GM18511 (cell line): ENCODE results near the gene CDHR4.
"Not testable (repeated sequence)": the region's sequence is repeated elsewhere in the genome, so short reads cannot be mapped to it uniquely, and the experiment has no call there.

Source experiments
- ATAC-seq: cut with Tn5 transposase; IDR thresholded peaks from one replicate; pipeline ENCODE4 v1.9.1; 2021; ENCODE audit warnings: mild to moderate bottlenecking, moderate library complexity; ENCODE audit not compliant: unreplicated experiment

The CDHR4 gene

GRCh38 chr3:49781415-49782199 lies 18.1 kb downstream of the CDHR4 start:
- ATAC-seq: no peak

GRCh38 chr3:49780975-49781365 lies 18.7 kb downstream of the CDHR4 start:
- not testable (repeated sequence) for ATAC-seq

GRCh38 chr3:49780080-49780974 lies 19.3 kb downstream of the CDHR4 start:
- no peak for ATAC-seq

- no peak for ATAC-seq
These were observed 20.2 kb downstream of the CDHR4 start for GRCh38 chr3:49779358-49780079.

GRCh38 chr3:49776101-49776500 lies 23.6 kb downstream of the CDHR4 start:
- not testable (repeated sequence) for ATAC-seq

- ATAC-seq: no peak
These were observed 24.1 kb downstream of the CDHR4 start for GRCh38 chr3:49775538-49775937.

GRCh38 chr3:49772703-49773102 lies 27.0 kb downstream of the CDHR4 start:
- no peak for ATAC-seq

GRCh38 chr3:49771340-49771938 lies 28.2 kb downstream of the CDHR4 start:
- no peak for ATAC-seq

- no peak for ATAC-seq
These were observed 29.7 kb downstream of the CDHR4 start for GRCh38 chr3:49769926-49770325.

- ATAC-seq: no peak
These were observed 30.3 kb downstream of the CDHR4 start for GRCh38 chr3:49769286-49769915.

- no peak for ATAC-seq
These were observed 35.7 kb downstream of the CDHR4 start for GRCh38 chr3:49763981-49764380.

- ATAC-seq: no peak
These were observed 38.0 kb downstream of the CDHR4 start for GRCh38 chr3:49761661-49762060.

GRCh38 chr3:49759226-49759625 lies 40.4 kb downstream of the CDHR4 start:
- no peak for ATAC-seq

- ATAC-seq: no peak
These were observed 42.5 kb downstream of the CDHR4 start for GRCh38 chr3:49757197-49757596.

GRCh38 chr3:49756036-49756435 lies 43.6 kb downstream of the CDHR4 start:
- no peak for ATAC-seq

GRCh38 chr3:49754536-49754935 lies 45.1 kb downstream of the CDHR4 start:
- ATAC-seq: no peak

- ATAC-seq: no peak
These were observed 48.2 kb downstream of the CDHR4 start for GRCh38 chr3:49751501-49751900.

- no peak for ATAC-seq
These were observed 49.6 kb downstream of the CDHR4 start for GRCh38 chr3:49750056-49750455.

GRCh38 chr3:49748874-49749273 lies 50.8 kb downstream of the CDHR4 start:
- ATAC-seq: not testable (repeated sequence)

- ATAC-seq: no peak
These were observed 51.7 kb downstream of the CDHR4 start for GRCh38 chr3:49747792-49748480.
